GM23248 (cell line): ENCODE data around the gene LY6G6C. TPM values are rescaled to one million over a fixed set of nuclear protein-coding genes. Genes with fewer than 3 reads are reported as not detected.
A peak's percentile ranks its signal among the peaks of the same experiment; 100 is the strongest.

Experiments
- DNase-seq: peaks from one replicate; pipeline ENCODE4 v3.0.0-alpha.2; 2015
- H2AFZ ChIP-seq: fragments of 200-600 bp; sonication (generic); 2 replicates; pipeline ENCODE4 v1.6.1; 2016; ENCODE audit warnings: antibody characterized with exemption
- H3F3A ChIP-seq: fragments of 200-600 bp; sonication (generic); 2 replicates; pipeline ENCODE4 v1.6.1; 2016; ENCODE audit warnings: mild to moderate bottlenecking, antibody characterized with exemption, mixed run types; ENCODE audit not compliant: insufficient read depth
- H3K27ac ChIP-seq: fragments of 200-600 bp; sonication (generic); 2 replicates; pipeline ENCODE4 v1.5.1; 2016; ENCODE audit warnings: mild to moderate bottlenecking
- H3K27me3 ChIP-seq: fragments of 200-600 bp; sonication (generic); replicated peaks from 2 replicates; pipeline ENCODE4 v1.6.1; 2016; ENCODE audit warnings: mild to moderate bottlenecking; ENCODE audit not compliant: insufficient read depth
- H3K36me3 ChIP-seq: fragments of 200-600 bp; sonication (generic); 2 replicates; pipeline ENCODE4 v1.6.1; 2016; ENCODE audit warnings: low read depth, mild to moderate bottlenecking
- H3K4me1 ChIP-seq: fragments of 200-600 bp; sonication (generic); 2 replicates; pipeline ENCODE4 v1.6.1; 2016; ENCODE audit warnings: mild to moderate bottlenecking; ENCODE audit not compliant: insufficient read depth
- H3K4me2 ChIP-seq: fragments of 200-600 bp; sonication (generic); one replicate; pipeline ENCODE4 v1.6.1; 2016; ENCODE audit warnings: mild to moderate bottlenecking; ENCODE audit not compliant: unreplicated experiment
- H3K4me3 ChIP-seq: fragments of 200-600 bp; sonication (generic); 2 replicates; pipeline ENCODE4 v1.5.1; 2016; ENCODE audit warnings: mild to moderate bottlenecking
- H3K79me2 ChIP-seq: fragments of 200-600 bp; sonication (generic); 2 replicates; pipeline ENCODE4 v1.6.1; 2016; ENCODE audit warnings: mild to moderate bottlenecking; ENCODE audit not compliant: insufficient read depth
- H3K9ac ChIP-seq: fragments of 200-600 bp; sonication (generic); 2 replicates; pipeline ENCODE4 v1.6.1; 2016; ENCODE audit warnings: mild to moderate bottlenecking
- H3K9me2 ChIP-seq: fragments of 200-600 bp; sonication (generic); 2 replicates; pipeline ENCODE4 v1.6.1; 2016; ENCODE audit warnings: mixed run types, mild to moderate bottlenecking, moderate library complexity; ENCODE audit not compliant: insufficient read depth
- H3K9me3 ChIP-seq: fragments of 200-600 bp; sonication (generic); one replicate; pipeline ENCODE4 v1.6.1; 2017; ENCODE audit warnings: low read depth
- H4K20me1 ChIP-seq: fragments of 200-600 bp; sonication (generic); 2 replicates; pipeline ENCODE4 v1.6.0; 2016; ENCODE audit not compliant: insufficient read depth
- EZH2 ChIP-seq: fragments of 200-600 bp; sonication (generic); IDR thresholded peaks from 2 replicates; pipeline ENCODE4 v1.6.1; 2018; ENCODE audit warnings: antibody characterized with exemption, mild to moderate bottlenecking; ENCODE audit not compliant: insufficient read depth, poor library complexity, severe bottlenecking
- EZH2phosphoT487 ChIP-seq: fragments of 200-600 bp; sonication (generic); IDR thresholded peaks from 2 replicates; pipeline ENCODE4 v1.6.1; 2018; ENCODE audit warnings: antibody characterized with exemption, moderate library complexity, mild to moderate bottlenecking, low read depth; ENCODE audit not compliant: insufficient read depth
- WGBS, 2 experiments: methylation state at CpG; one replicate each; pipeline ENCODE4 v1.1.6; 2015 to 2017; ENCODE audit warnings: low lambda C conversion rate in 2 of 2, low coverage in 1 of 2; ENCODE audit errors: missing lambda C conversion rate in 2 of 2; 5-methylcytosine and 5-hydroxymethylcytosine counted together
- in situ Hi-C: fragments of 300-500 bp; cut with MboI; formaldehyde crosslinking; loops from 2 replicates; pipeline ENCODE4 v1.15.0; 2020
- polyA plus RNA-seq: library from polyadenylated mRNA; unstranded; fragments of >200 nt; fragmentation: Nextera tagmentation; extraction: Ambion mirVana; gene quantifications from 2 replicates; pipeline ENCODE4 v1.2.1, GENCODE V29; 2016
- total RNA-seq: library from RNA; depleted of rRNA; stranded (reverse); fragments of >200 nt; shearing (Covaris generic); gene quantifications from 2 replicates; pipeline ENCODE4 v1.2.3, GENCODE V29; 2014

Gene LY6G6C
- total and polyA plus RNA-seq, 2 experiments from 2014 or later, result not detected

DNA sequence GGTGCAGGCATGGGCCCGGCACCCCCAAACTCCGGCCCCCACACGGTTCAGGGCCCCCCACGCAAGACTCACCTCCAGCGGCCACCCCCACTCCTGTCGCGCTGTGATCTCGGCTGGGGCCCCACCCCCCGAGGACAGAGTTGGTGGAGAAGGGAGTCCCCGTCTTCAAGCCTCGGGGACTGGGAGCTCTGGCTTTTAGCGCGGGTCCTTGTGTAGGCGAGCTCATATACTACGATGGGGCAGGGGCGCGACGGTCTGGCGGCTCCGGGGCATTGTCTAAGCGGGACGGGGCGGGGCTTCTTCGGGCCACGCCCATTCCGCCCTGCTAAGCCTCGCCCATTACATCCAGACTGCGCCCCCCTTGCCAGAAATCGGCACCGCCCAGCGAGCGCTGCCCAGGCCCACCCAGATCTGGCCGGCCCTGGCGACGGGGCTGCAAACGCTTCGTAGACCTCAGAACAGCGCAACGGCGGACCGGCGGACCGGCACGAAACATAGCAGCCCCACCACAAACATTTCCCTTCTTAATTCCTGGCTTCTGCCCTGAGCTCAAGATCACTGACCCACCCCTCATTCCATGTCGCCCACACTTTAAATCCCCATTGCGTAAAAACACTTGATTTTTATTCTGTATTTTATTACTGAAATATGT, 8.6 kb upstream of the LY6G6C start:
- in situ Hi-C loops, result no loop called here
- H3F3A ChIP-seq, result peaks cover 40% of the 10 kb centered on the region
- peak; percentile 90 for DNase-seq
- H3K9me2 ChIP-seq, result no peaks in the 10 kb centered on the region
- peaks cover 33% of the 10 kb centered on the region for H3K79me2 ChIP-seq
- no peaks in the 10 kb centered on the region for H3K27me3 ChIP-seq
- no peaks in the 10 kb centered on the region for H3K9me3 ChIP-seq
- WGBS, 2 experiments, result 1 to 3% methylated on average over 33 to 40 of the region's 46 CpGs
- no peak for TF ChIP-seq EZH2
- peak overlapping the region; percentile 78 for H3K27ac ChIP-seq
- peaks cover 44% of the 10 kb centered on the region for H3K36me3 ChIP-seq
- H3K4me3 ChIP-seq, result peak overlapping the region; percentile 75
- H3K4me1 ChIP-seq, result peaks cover 19% of the 10 kb centered on the region
- peak overlapping the region; percentile 81 for H3K9ac ChIP-seq
- H3K4me2 ChIP-seq, result peak overlapping the region; percentile 87
- peak overlapping the region; percentile 70 for H2AFZ ChIP-seq
- H4K20me1 ChIP-seq, result no peaks in the 10 kb centered on the region

GRCh38 chr6:31729515-31729978, 8.0 kb upstream of the LY6G6C start:
- Histone ChIP-seq H3K9ac (peak overlapping the region; percentile 81), H3K27me3 (no peaks in the 10 kb centered on the region), H3F3A (peaks cover 36% of the 10 kb centered on the region), H3K79me2 (peaks cover 27% of the 10 kb centered on the region), H2AFZ (peak overlapping the region; percentile 70), H3K27ac (peak overlapping the region; percentile 78), H3K9me3 (no peaks in the 10 kb centered on the region), H3K36me3 (peaks cover 44% of the 10 kb centered on the region), H3K9me2 (no peaks in the 10 kb centered on the region), H3K4me1 (peaks cover 19% of the 10 kb centered on the region), H3K4me3 (peak overlapping the region; percentile 75), H4K20me1 (no peaks in the 10 kb centered on the region), H3K4me2 (peak overlapping the region; percentile 87)
- in situ Hi-C loops, result no loop called here
- DNase-seq, result peak; percentile 96
- TF ChIP-seq EZH2, result no peak
- TF ChIP-seq EZH2phosphoT487, result no peak
- 0 to 1% methylated on average over 21 to 29 of the region's 29 CpGs for WGBS, 2 experiments

- no peak for TF ChIP-seq EZH2
- no peak for TF ChIP-seq EZH2phosphoT487
- in situ Hi-C loops, result no loop called here
Measured at GRCh38 chr6:31728767-31729514, 7.4 kb upstream of the LY6G6C start, which contains the start of gene DDAH2. TSS of gene DDAH2 (minus strand) at chr6:31729299. CDS start at chr6:31729161, 138 bp downstream.

GRCh38 chr6:31727717-31728671, 6.4 kb upstream of the LY6G6C start:
- H3K9ac ChIP-seq, result peak overlapping the region; percentile 81
- H3K79me2 ChIP-seq, result peaks cover 12% of the 10 kb centered on the region
- H3K27me3 ChIP-seq, result no peaks in the 10 kb centered on the region
- peaks cover 28% of the 10 kb centered on the region for H3F3A ChIP-seq
- H3K4me3 ChIP-seq, result peak overlapping the region; percentile 75
- H4K20me1 ChIP-seq, result no peaks in the 10 kb centered on the region
- peaks cover 35% of the 10 kb centered on the region for H3K36me3 ChIP-seq
- TF ChIP-seq EZH2phosphoT487, result no peak
- TF ChIP-seq EZH2, result no peak
- H2AFZ ChIP-seq, result peak overlapping the region; percentile 70
- 47 to 52% methylated on average over 31 to 41 of the region's 41 CpGs for WGBS, 2 experiments
- peaks cover 6% of the 10 kb centered on the region; the same call in 1 of the 2 replicates for H3K4me1 ChIP-seq
- in situ Hi-C loops, result no loop called here
- DNase-seq, result peak; percentile 57
- H3K9me3 ChIP-seq, result no peaks in the 10 kb centered on the region
- no peaks in the 10 kb centered on the region for H3K9me2 ChIP-seq
- H3K27ac ChIP-seq, result no peak overlapping the region
- H3K4me2 ChIP-seq, result peak overlapping the region; percentile 87

More at GRCh38 chr6:31728767-31729514, 7.4 kb upstream of the LY6G6C start, which contains the start of gene DDAH2:
- Histone ChIP-seq H3K4me2 (peak within 1 kb of the TSS; percentile 87), H2AFZ (peak within 1 kb of the TSS; percentile 70), H3K27me3 (no peaks in the 10 kb centered on the region), H4K20me1 (no peaks in the 10 kb centered on the region), H3K4me1 (peaks cover 13% of the 10 kb centered on the region; the same call in 1 of the 2 replicates), H3K9me2 (no peaks in the 10 kb centered on the region), H3F3A (peaks cover 32% of the 10 kb centered on the region), H3K27ac (peak within 1 kb of the TSS; percentile 78), H3K4me3 (peak within 1 kb of the TSS; percentile 75), H3K9me3 (no peaks in the 10 kb centered on the region), H3K36me3 (peaks cover 44% of the 10 kb centered on the region), H3K9ac (peak within 1 kb of the TSS; percentile 81), H3K79me2 (peaks cover 21% of the 10 kb centered on the region)
- DNase-seq, result no peak
- WGBS, 2 experiments, result 4% methylated on average over 34 to 36 of the region's 36 CpGs
